Epidermal melanocyte (primary cell): Measurements from ENCODE around the gene SDHD.

Source experiments
- DNase-seq: peaks from one replicate; pipeline ENCODE4 v3.0.0; 2011; ENCODE audit warnings: low spot score; ENCODE audit not compliant: insufficient read length

SDHD gene

GRCh38 chr11:112100462-112100861 lies 13.8 kb downstream of the SDHD start:
- DNase-seq = no peak

- no peak for DNase-seq
These were observed 16.8 kb downstream of the SDHD start for GRCh38 chr11:112103446-112103845.

- DNase-seq = no peak
These were observed 19.4 kb downstream of the SDHD start for GRCh38 chr11:112106070-112106469.

GRCh38 chr11:112113539-112114457 lies 27.1 kb downstream of the SDHD start:
- DNase-seq = peak; percentile 45

GRCh38 chr11:112114460-112114859 lies 27.8 kb downstream of the SDHD start:
- DNase-seq = no peak

GRCh38 chr11:112115386-112115785 lies 28.7 kb downstream of the SDHD start:
- DNase-seq = no peak

- no peak for DNase-seq
These were observed 31.5 kb downstream of the SDHD start for GRCh38 chr11:112118176-112118575.

GRCh38 chr11:112121981-112122615 lies 35.4 kb downstream of the SDHD start:
- no peak for DNase-seq

GRCh38 chr11:112123129-112123528 lies 36.5 kb downstream of the SDHD start:
- no peak for DNase-seq

- DNase-seq = no peak
These were observed 40.4 kb downstream of the SDHD start for GRCh38 chr11:112127056-112127455.

GRCh38 chr11:112128483-112129121 lies 41.9 kb downstream of the SDHD start:
- peak; percentile 52 for DNase-seq

- no peak for DNase-seq
These were observed 43.0 kb downstream of the SDHD start for GRCh38 chr11:112129656-112130055.

- no peak for DNase-seq
These were observed 46.1 kb downstream of the SDHD start for GRCh38 chr11:112132737-112133136.

GRCh38 chr11:112134473-112134872 lies 47.8 kb downstream of the SDHD start:
- DNase-seq = no peak

GRCh38 chr11:112143597-112143996 lies 56.9 kb downstream of the SDHD start:
- DNase-seq = no peak
